ENCODE data around the gene CCDC7. TPM values are rescaled to one million over a fixed set of nuclear protein-coding genes. Genes with fewer than 3 reads are reported as not detected.
"Not testable (repeated sequence)": the region's sequence is repeated elsewhere in the genome, so short reads cannot be mapped to it uniquely, and the experiment has no call there.

The CCDC7 gene
- 1.4 TPM for polyA plus RNA-seq (2012; ENCODE audit: low read depth, missing spikeins)

DNA sequence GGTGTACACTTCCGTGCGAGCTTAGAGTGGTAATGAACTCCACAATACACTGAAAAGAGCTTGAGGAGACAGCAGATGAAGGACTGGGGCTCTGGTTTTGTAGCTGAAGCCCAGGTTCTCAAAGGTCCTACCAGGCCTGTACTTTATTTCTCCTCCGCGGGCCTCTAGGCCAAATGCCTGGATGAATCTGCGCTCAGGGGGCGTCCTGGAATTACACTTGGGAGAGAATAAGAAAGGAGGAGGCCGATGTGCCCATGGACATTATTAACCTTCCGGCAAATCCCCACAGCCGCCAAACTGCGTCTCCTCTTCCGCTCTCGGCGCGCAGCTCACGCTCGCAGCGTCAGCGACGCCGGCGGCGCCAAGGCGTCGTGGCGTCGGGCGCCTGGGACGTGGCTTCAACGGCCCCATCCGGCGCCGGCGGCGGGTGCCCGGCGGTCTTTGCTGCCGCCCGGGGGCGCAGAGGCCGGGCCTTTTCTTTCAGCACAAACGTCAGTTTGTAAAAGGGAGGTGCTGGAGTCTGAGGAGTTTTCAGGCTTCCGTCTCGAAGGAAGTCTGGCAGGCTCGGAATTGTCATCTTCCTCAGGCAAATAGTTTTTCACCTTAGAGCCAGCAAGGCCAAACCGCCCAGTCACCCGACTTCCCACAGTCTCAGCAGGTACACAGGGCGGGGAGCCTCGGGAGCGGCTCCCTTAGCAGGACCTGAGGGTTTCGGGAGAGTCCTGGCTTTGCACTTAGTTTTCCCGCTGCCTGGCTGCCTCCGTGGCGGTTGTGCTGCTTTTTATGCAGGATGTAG lies at the start of gene CCDC7:
CCDC7 (plus strand) TSS at position 401 of the 796 bp plus-strand sequence. CDS start 5,503 bp downstream, outside the sequence.
- TF ChIP-seq PAX5 (IDR thresholded peaks at IDR 0.05; ENCODE audit: insufficient read depth, low read length, severe bottlenecking) (no peak), POLR2A (IDR thresholded peaks at IDR 0.05; ENCODE audit: low read depth, low read length) (peak; percentile 92), TAF1 (IDR thresholded peaks at IDR 0.05; ENCODE audit: low read depth, low read length) (peak; percentile 80), SPI1 (IDR thresholded peaks at IDR 0.05; ENCODE audit: low read depth, low read length) (peak; percentile 39; the same call in 1 of the 2 replicates), POU2F2 (IDR thresholded peaks at IDR 0.05; ENCODE audit: low read depth, low read length) (peak; percentile 70; the same call in 1 of the 2 replicates), POLR2AphosphoS5 (IDR thresholded peaks at IDR 0.05; ENCODE audit: low read depth, low read length) (peak; percentile 94)
- FAIRE-seq (peak; percentile 97), DNase-seq (ENCODE audit: insufficient read length, low spot score) (peak; percentile 67)

DNA sequence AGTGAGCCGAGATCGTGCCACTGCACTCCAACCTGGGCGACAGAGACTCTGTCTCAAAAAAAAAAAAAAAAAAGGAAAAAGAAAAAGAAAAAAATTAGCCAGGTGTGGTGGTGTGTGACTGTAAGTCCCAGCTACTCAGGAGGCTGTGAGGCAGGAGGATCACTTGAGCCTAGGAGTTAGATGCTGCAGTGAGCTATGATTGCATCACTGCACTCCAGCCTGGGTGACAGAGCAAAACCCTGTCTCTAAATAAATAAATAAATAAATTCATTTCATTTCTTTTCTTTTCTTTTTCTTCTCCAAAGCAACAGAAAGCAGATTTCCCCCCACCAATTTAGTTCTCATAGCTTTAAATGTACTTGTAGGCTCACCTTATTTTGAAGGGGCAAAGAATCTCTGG lies 48.8 kb upstream of the CCDC7 start:
- not testable (repeated sequence) for FAIRE-seq

DNA sequence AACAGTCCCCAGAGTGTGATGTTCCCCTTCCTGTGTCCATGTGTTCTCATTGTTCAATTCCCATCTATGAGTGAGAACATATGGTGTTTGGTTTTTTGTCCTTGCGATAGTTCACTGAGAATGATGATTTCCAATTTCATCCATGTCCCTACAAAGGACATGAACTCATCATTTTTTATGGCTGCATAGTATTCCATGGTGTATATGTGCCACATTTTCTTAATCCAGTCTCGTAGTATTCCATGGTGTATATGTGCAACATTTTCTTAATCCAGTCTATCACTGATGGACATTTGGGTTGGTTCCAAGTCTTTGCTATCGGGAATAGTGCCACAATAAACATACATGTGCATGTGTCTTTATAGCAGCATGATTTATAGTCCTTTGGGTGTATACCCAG lies 46.2 kb upstream of the CCDC7 start:
- DNase-seq (ENCODE audit: insufficient read length, low spot score); FAIRE-seq: not testable (repeated sequence)

More for the DNA sequence above, 48.8 kb upstream of the CCDC7 start:
- DNase-seq (ENCODE audit: insufficient read length, low spot score) = not testable (repeated sequence)

DNA sequence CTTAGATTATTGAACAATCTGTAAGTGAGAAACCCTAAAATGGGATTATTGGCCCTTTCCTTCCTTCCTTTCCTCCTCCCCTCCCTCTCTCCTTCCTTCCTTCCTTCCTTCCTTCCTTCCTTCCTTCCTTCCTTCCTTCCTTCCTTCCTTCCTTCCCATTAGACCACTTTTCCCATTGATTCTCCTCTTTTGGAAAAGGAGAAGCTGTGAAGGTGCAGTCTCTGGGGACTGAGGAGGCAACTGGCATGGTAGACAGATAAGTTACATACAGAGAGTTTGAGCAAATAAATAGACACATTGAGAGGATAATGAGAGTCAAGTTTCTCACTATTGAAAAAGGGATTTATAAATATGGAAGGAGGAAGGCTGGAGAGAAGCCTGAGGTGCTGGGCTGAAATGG lies 45.0 kb upstream of the CCDC7 start:
- FAIRE-seq (no peak), DNase-seq (ENCODE audit: insufficient read length, low spot score) (no peak)
- TF ChIP-seq POLR2A (IDR thresholded peaks at IDR 0.05; ENCODE audit: low read depth, low read length) = no peak
- TF ChIP-seq POLR2AphosphoS5 (IDR thresholded peaks at IDR 0.05; ENCODE audit: low read depth, low read length) = no peak
- TF ChIP-seq TAF1 (IDR thresholded peaks at IDR 0.05; ENCODE audit: low read depth, low read length) = no peak
- TF ChIP-seq SPI1 (IDR thresholded peaks at IDR 0.05; ENCODE audit: low read depth, low read length) = no peak
- TF ChIP-seq PAX5 (IDR thresholded peaks at IDR 0.05; ENCODE audit: insufficient read depth, low read length, severe bottlenecking) = no peak
- no peak for TF ChIP-seq POU2F2 (IDR thresholded peaks at IDR 0.05; ENCODE audit: low read depth, low read length)

DNA sequence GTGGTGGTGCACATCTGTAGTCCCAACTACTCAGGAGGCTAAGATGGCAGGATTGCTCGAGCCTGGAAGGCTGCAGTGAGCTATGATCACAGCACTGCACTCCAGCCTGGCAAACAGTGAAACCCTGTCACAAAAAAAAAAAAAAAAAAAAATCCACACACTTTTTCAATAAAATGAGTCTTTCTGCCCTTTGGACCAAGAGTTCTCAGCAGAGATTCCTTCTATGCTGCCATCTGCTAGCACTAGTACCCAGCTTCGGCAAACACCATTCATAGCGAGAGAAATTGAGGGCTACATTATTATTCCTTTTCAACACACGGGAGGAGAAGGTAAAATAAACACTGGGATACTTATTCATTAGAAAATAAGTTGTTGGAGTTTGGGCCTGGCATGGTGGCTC lies 43.4 kb upstream of the CCDC7 start:
- no peak for FAIRE-seq
- TF ChIP-seq POU2F2 (IDR thresholded peaks at IDR 0.05; ENCODE audit: low read depth, low read length) (no peak), POLR2AphosphoS5 (IDR thresholded peaks at IDR 0.05; ENCODE audit: low read depth, low read length) (no peak), SPI1 (IDR thresholded peaks at IDR 0.05; ENCODE audit: low read depth, low read length) (no peak), TAF1 (IDR thresholded peaks at IDR 0.05; ENCODE audit: low read depth, low read length) (no peak)
- no peak for DNase-seq (ENCODE audit: insufficient read length, low spot score)

DNA sequence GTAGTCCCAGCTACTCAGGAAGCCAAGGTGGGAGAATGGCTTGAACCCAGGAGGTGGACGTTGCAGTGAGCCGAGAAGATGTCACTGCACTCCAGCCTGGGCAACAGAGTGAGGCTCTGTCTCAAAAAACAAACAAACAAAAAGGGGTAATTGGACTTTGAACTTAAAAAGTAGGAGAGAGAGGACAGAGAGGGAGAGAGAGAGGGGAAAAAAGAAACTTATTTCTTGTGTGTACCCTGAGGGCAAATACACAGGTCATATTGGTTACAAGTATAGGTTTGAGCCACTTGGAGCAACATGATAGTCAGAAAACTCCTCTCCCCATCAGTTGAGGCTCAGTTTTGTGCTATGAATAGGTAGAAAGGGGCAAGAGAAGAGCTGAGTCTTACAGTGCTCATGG lies 42.8 kb upstream of the CCDC7 start:
- DNase-seq (ENCODE audit: insufficient read length, low spot score) (no peak), FAIRE-seq (no peak)
- TF ChIP-seq SPI1 (IDR thresholded peaks at IDR 0.05; ENCODE audit: low read depth, low read length) = no peak
- TF ChIP-seq POU2F2 (IDR thresholded peaks at IDR 0.05; ENCODE audit: low read depth, low read length) = no peak
- no peak for TF ChIP-seq PAX5 (IDR thresholded peaks at IDR 0.05; ENCODE audit: insufficient read depth, low read length, severe bottlenecking)
- no peak for TF ChIP-seq POLR2A (IDR thresholded peaks at IDR 0.05; ENCODE audit: low read depth, low read length)
- no peak for TF ChIP-seq TAF1 (IDR thresholded peaks at IDR 0.05; ENCODE audit: low read depth, low read length)
- TF ChIP-seq POLR2AphosphoS5 (IDR thresholded peaks at IDR 0.05; ENCODE audit: low read depth, low read length) = no peak

DNA sequence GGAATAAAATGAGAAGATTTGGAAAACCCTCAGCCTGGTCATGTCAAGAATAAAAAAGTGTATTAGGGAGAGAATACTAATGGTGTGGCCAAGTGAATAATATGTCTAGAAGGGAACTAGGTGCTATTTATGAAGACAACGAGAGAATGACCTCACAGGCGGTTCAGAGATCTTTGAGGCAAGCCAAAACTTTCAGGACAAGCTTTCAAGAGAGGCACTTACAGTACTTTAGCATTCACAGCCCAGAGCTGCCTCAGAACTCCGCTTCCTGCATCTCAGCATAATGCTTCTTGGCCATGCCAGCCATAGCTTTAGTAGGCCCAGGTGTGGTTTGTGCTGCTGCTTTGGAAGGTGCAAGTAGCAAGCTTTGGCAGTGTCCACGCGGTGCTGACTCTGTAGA lies 37.2 kb upstream of the CCDC7 start:
- no peak for DNase-seq (ENCODE audit: insufficient read length, low spot score)
- TF ChIP-seq POLR2AphosphoS5 (IDR thresholded peaks at IDR 0.05; ENCODE audit: low read depth, low read length) (no peak), POLR2A (IDR thresholded peaks at IDR 0.05; ENCODE audit: low read depth, low read length) (no peak), SPI1 (IDR thresholded peaks at IDR 0.05; ENCODE audit: low read depth, low read length) (no peak), POU2F2 (IDR thresholded peaks at IDR 0.05; ENCODE audit: low read depth, low read length) (no peak), PAX5 (IDR thresholded peaks at IDR 0.05; ENCODE audit: insufficient read depth, low read length, severe bottlenecking) (no peak), TAF1 (IDR thresholded peaks at IDR 0.05; ENCODE audit: low read depth, low read length) (no peak)
- no peak for FAIRE-seq

DNA sequence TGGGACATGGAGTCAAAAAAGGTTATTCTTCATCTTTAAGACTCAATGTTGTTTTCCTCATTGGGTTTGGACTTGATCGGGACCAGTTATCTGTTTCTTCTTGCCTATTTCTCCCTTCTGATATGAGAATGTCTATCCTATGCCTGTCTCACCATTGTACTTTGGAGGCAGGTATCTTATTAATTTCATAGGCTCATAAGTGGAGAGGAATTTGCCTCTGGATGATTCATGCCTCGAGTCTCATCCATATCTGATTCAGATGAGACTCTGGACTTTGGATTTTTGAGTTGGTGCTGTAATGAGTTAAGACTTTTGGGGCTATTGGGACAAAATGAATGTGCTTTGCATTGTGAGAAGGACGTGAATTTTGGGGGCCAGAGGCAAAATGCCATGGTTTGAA lies 36.2 kb upstream of the CCDC7 start:
- FAIRE-seq (no peak), DNase-seq (ENCODE audit: insufficient read length, low spot score) (no peak)
- no peak for TF ChIP-seq TAF1 (IDR thresholded peaks at IDR 0.05; ENCODE audit: low read depth, low read length)
- TF ChIP-seq POLR2AphosphoS5 (IDR thresholded peaks at IDR 0.05; ENCODE audit: low read depth, low read length) = no peak
- no peak for TF ChIP-seq POU2F2 (IDR thresholded peaks at IDR 0.05; ENCODE audit: low read depth, low read length)
- TF ChIP-seq POLR2A (IDR thresholded peaks at IDR 0.05; ENCODE audit: low read depth, low read length) = no peak
- TF ChIP-seq SPI1 (IDR thresholded peaks at IDR 0.05; ENCODE audit: low read depth, low read length) = no peak
- TF ChIP-seq PAX5 (IDR thresholded peaks at IDR 0.05; ENCODE audit: insufficient read depth, low read length, severe bottlenecking) = no peak

DNA sequence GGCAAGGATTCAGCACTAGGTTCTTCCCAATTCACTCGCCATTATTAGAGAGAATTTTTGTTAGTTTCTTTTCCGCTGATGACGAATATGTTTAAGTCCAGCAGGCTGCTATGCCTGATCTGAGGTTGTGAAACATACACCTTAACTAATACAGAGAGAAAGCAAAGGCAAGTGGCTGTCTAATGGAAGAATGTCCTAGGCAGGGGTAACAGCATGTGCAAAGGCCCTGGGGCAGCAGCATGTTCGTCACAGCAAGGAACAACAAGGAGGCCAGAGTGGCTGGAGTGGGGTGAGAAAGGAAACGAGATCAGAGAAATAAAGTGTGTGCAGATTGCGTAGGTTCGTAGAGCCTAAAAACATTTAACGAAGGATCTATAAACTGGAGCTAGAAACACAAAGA lies 35.4 kb upstream of the CCDC7 start:
- DNase-seq (ENCODE audit: insufficient read length, low spot score) (no peak), FAIRE-seq (no peak)
- TF ChIP-seq SPI1 (IDR thresholded peaks at IDR 0.05; ENCODE audit: low read depth, low read length) (no peak), PAX5 (IDR thresholded peaks at IDR 0.05; ENCODE audit: insufficient read depth, low read length, severe bottlenecking) (no peak), TAF1 (IDR thresholded peaks at IDR 0.05; ENCODE audit: low read depth, low read length) (no peak), POLR2AphosphoS5 (IDR thresholded peaks at IDR 0.05; ENCODE audit: low read depth, low read length) (no peak), POLR2A (IDR thresholded peaks at IDR 0.05; ENCODE audit: low read depth, low read length) (no peak), POU2F2 (IDR thresholded peaks at IDR 0.05; ENCODE audit: low read depth, low read length) (no peak)

DNA sequence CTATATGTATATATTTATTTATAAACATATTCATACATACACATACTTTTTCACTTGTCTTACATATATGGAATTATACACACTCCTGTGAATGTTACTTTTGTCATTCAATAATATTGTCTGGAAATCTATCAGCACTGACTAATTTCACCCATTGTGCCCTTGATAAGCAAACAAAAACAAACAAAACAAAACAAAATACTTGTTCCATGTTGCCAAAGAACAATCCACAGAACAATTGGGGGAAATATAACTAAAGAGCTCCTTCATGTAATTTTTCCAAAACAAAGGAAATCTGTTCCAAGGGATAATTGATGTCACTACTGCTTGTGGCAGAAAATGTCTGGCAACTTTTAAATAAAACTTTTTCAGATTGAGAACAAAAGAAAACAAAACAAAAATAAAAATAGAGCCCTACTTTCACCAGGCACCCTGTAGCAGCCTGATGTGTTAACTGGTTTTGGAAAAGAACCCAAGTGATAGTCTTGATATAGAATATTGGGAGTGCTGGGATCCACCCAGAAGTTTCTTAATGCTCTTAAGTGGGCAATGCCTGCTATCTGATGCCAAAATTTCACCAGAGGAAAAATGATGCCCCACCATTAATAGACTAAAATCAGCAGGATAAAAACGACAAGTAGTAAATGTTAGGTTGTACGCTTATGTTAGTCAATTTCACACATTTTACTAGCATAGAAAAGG lies 34.0 kb upstream of the CCDC7 start:
- DNase-seq (ENCODE audit: insufficient read length, low spot score) (no peak), FAIRE-seq (no peak)
- TF ChIP-seq TAF1 (IDR thresholded peaks at IDR 0.05; ENCODE audit: low read depth, low read length) = no peak
- TF ChIP-seq POU2F2 (IDR thresholded peaks at IDR 0.05; ENCODE audit: low read depth, low read length) = no peak
- no peak for TF ChIP-seq POLR2AphosphoS5 (IDR thresholded peaks at IDR 0.05; ENCODE audit: low read depth, low read length)
- TF ChIP-seq POLR2A (IDR thresholded peaks at IDR 0.05; ENCODE audit: low read depth, low read length) = no peak
- no peak for TF ChIP-seq SPI1 (IDR thresholded peaks at IDR 0.05; ENCODE audit: low read depth, low read length)
- no peak for TF ChIP-seq PAX5 (IDR thresholded peaks at IDR 0.05; ENCODE audit: insufficient read depth, low read length, severe bottlenecking)

Data from GM12891 (cell line).